B cell (primary cell): ENCODE results near the gene CTBP2. TPM values are rescaled to one million over a fixed set of nuclear protein-coding genes. Genes with fewer than 3 reads are reported as not detected.

Experiments
- ATAC-seq: fragments of 200-7000 bp; cut with Tn5 transposase; one replicate; pipeline ENCODE4 v1.10.0; 2021; ENCODE audit warnings: low read depth, mild to moderate bottlenecking, moderate number of reproducible peaks, moderate library complexity
- CTCF ChIA-PET: fragments of 350-600 bp; sonication (Branson Sonifier 250); formaldehyde crosslinking; loops from one replicate; lab custom pipeline; 2021; ENCODE audit warnings: antibody characterized with exemption, inconsistent platforms; lab: Charles Lee
- POLR2A ChIA-PET: fragments of 350-600 bp; sonication (Branson Sonifier 250); formaldehyde crosslinking; loops from one replicate; lab custom pipeline; 2021; ENCODE audit warnings: antibody characterized with exemption; lab: Charles Lee
- DNase-seq: peaks from one replicate; pipeline ENCODE4 v3.0.0; 2013
- H2AFZ ChIP-seq: 2 replicates; pipeline ENCODE4 v1.6.1; 2012; ENCODE audit warnings: mild to moderate bottlenecking, low read depth, low read length; ENCODE audit not compliant: insufficient read depth, poor library complexity, severe bottlenecking
- H3K27ac ChIP-seq, 2 donors: 1 replicate in 1 of 2; 2 replicates in 1 of 2; pipeline ENCODE4 v1.5.1; 2012 to 2013; ENCODE audit warnings: low read length in 2 of 2, mild to moderate bottlenecking in 2 of 2, moderate library complexity in 1 of 2
- H3K27me3 ChIP-seq, 4 experiments: fragments of 200-600 bp in 1 of 4; sonication (generic) in 1 of 4; replicated peaks in 1 of 4; 1 replicate in 2 of 4; 2 replicates in 2 of 4; pipeline versions ENCODE4 v1.6.1 to v1.7.0; 2013 to 2016; ENCODE audit warnings: low read length in 3 of 4, mild to moderate bottlenecking in 2 of 4, mixed read lengths in 1 of 4, moderate library complexity in 1 of 4; ENCODE audit not compliant: insufficient read depth in 4 of 4, control insufficient read depth in 3 of 4; ENCODE audit errors: control extremely low read depth in 1 of 4
- H3K36me3 ChIP-seq, 2 experiments: replicated peaks in 1 of 2; 1 replicate in 1 of 2; 2 replicates in 1 of 2; pipeline versions ENCODE4 v1.6.1 to v1.7.1; 2013; ENCODE audit warnings: low read length in 1 of 2; ENCODE audit not compliant: insufficient read depth in 2 of 2, control insufficient read depth in 1 of 2; ENCODE audit errors: control extremely low read depth in 1 of 2, extremely low read depth in 1 of 2
- H3K4me1 ChIP-seq, 2 donors: fragments of 200-600 bp in 1 of 2; sonication (generic) in 1 of 2; 1 replicate in 1 of 2; 2 replicates in 1 of 2; pipeline versions ENCODE4 v1.5.1 to v1.6.1; 2013 to 2017; ENCODE audit warnings: low read length in 2 of 2; ENCODE audit not compliant: control insufficient read depth in 2 of 2, insufficient read depth in 2 of 2
- H3K4me2 ChIP-seq: replicated peaks from 2 replicates; pipeline ENCODE3; 2012; ENCODE audit warnings: mild to moderate bottlenecking, low read depth, low read length; ENCODE audit not compliant: poor library complexity, severe bottlenecking
- H3K4me3 ChIP-seq, 5 experiments: fragments of 200-600 bp in 1 of 5; sonication (generic) in 1 of 5; 1 replicate in 3 of 5; 2 replicates in 2 of 5; pipeline versions ENCODE4 v1.5.1 to v1.7.0; 2011 to 2016; ENCODE audit warnings: low read length in 4 of 5, mild to moderate bottlenecking in 4 of 5, low read depth in 2 of 5, control low read depth in 1 of 5, moderate library complexity in 1 of 5; ENCODE audit not compliant: insufficient read depth in 1 of 5; ENCODE audit errors: control extremely low read depth in 1 of 5, extremely low read depth in 1 of 5
- H3K79me2 ChIP-seq: fragments of 200-600 bp; sonication (generic); one replicate; pipeline ENCODE4 v1.6.0; 2016; ENCODE audit warnings: low read length; ENCODE audit not compliant: control insufficient read depth, insufficient read depth
- H3K9ac ChIP-seq: fragments of 200-600 bp; sonication (generic); 2 replicates; pipeline ENCODE4 v1.6.1; 2017; ENCODE audit warnings: mild to moderate bottlenecking, low read length, moderate library complexity
- H3K9me3 ChIP-seq, 3 donors: one replicate each; pipeline versions ENCODE4 v1.6.1 to v1.7.1; 2013; ENCODE audit warnings: low read length in 2 of 3; ENCODE audit not compliant: control insufficient read depth in 2 of 3, insufficient read depth in 1 of 3; ENCODE audit errors: control extremely low read depth in 1 of 3
- H4K20me1 ChIP-seq: 2 replicates; pipeline ENCODE4 v1.6.0; 2012; ENCODE audit warnings: mild to moderate bottlenecking, low read length; ENCODE audit not compliant: insufficient read depth, control insufficient read depth, poor library complexity, severe bottlenecking
- H3K27ac Mint-ChIP-seq: one replicate; pipeline ENCODE4 v1.8.0; 2021; ENCODE audit warnings: mixed read lengths
- H3K27me3 Mint-ChIP-seq: one replicate; pipeline ENCODE4 v1.8.0; 2021; ENCODE audit warnings: mixed read lengths
- H3K4me1 Mint-ChIP-seq: one replicate; pipeline ENCODE4 v1.8.0; 2021; ENCODE audit warnings: mixed read lengths
- H3K4me3 Mint-ChIP-seq: one replicate; pipeline ENCODE4 v1.8.0; 2021; ENCODE audit warnings: mixed read lengths
- H3K9me3 Mint-ChIP-seq: one replicate; pipeline ENCODE4 v1.8.0; 2022; ENCODE audit warnings: mixed read lengths; ENCODE audit not compliant: insufficient read depth
- EZH2 ChIP-seq: IDR thresholded peaks from 2 replicates; pipeline ENCODE4 v1.6.1; 2012; ENCODE audit warnings: borderline replicate concordance, low read depth, mild to moderate bottlenecking, moderate library complexity, low read length; ENCODE audit not compliant: insufficient read depth, poor library complexity, severe bottlenecking
- WGBS: methylation state at CpG from one replicate; pipeline ENCODE4 v1.1.5; 2013; ENCODE audit warnings: missing lambda C conversion rate; ENCODE audit not compliant: insufficient coverage; 5-methylcytosine and 5-hydroxymethylcytosine counted together
- intact Hi-C: fragments of 100-400 bp; cut with micrococcal nuclease; formaldehyde crosslinking; loops from one replicate; pipeline ENCODE4 v1.10.0; 2022
- polyA plus RNA-seq: library from polyadenylated mRNA; depleted of rRNA; stranded (reverse); fragments of >200 nt; gene quantifications from 2 replicates; pipeline ENCODE4 v1.2.3, GENCODE V29; 2012
- total RNA-seq, 2 donors: library from RNA; stranded (reverse); fragments of 120-200 nt in 1 of 2; gene quantifications; 1 replicate in 1 of 2; 2 replicates in 1 of 2; pipeline versions ENCODE4 v1.2.3 to v1.2.4, GENCODE V29; 2013 to 2022
- TF ChIP-seq, protein P1 (sequence below): fragments of 200-600 bp; IDR thresholded peaks from one replicate; pipeline ENCODE4 v1.8.0; 2022; ENCODE audit warnings: antibody characterized with exemption, mild to moderate bottlenecking

CTBP2 gene
- total and polyA plus RNA-seq, 2 donors (not counting 1 experiment from before 2014, with no cell fraction given): 0.39 to 0.85 TPM

DNA sequence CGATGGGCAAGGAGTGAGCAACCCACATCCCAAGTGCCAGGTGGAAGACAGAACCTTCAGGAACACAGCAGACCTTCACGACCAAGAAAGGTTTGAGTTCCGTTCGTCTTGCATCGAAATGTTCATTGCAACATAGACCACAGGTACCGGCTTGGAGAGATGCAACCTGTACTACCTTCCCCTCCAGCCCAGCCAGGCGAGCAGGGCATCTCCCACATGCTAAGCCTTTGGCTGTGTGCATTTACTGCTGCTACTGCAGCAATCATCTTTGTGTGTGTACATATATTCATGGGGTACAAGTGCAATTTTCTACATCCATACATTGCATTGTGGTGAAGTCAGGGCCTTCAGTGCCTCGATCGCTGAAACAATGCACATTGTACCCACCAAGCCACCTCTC, 58.8 kb downstream of the CTBP2 start:
- no peak overlapping the region for H3K9ac ChIP-seq
- Mint-ChIP-seq H3K27ac (no peak overlapping the region), H3K4me3 (no peak overlapping the region), H3K4me1 (no peaks in the 10 kb centered on the region), H3K9me3 (no peaks in the 10 kb centered on the region), H3K27me3 (peaks cover 23% of the 10 kb centered on the region)
- no peaks in the 10 kb centered on the region for H3K36me3 ChIP-seq
- intact Hi-C loops: no loop called here
- H3K27me3 ChIP-seq: peaks cover 0 to 4% (median 0%) of the 10 kb centered on the region in 4 experiments
- no peaks in the 10 kb centered on the region for H3K9me3 ChIP-seq
- H3K4me3 ChIP-seq: no peak overlapping the region
- no peaks in the 10 kb centered on the region for H3K4me1 ChIP-seq
- 93% methylated on average over 3 of the region's 9 CpGs for WGBS
- DNase-seq (no peak), ATAC-seq (no peak)
- TF ChIP-seq, protein P1, sequence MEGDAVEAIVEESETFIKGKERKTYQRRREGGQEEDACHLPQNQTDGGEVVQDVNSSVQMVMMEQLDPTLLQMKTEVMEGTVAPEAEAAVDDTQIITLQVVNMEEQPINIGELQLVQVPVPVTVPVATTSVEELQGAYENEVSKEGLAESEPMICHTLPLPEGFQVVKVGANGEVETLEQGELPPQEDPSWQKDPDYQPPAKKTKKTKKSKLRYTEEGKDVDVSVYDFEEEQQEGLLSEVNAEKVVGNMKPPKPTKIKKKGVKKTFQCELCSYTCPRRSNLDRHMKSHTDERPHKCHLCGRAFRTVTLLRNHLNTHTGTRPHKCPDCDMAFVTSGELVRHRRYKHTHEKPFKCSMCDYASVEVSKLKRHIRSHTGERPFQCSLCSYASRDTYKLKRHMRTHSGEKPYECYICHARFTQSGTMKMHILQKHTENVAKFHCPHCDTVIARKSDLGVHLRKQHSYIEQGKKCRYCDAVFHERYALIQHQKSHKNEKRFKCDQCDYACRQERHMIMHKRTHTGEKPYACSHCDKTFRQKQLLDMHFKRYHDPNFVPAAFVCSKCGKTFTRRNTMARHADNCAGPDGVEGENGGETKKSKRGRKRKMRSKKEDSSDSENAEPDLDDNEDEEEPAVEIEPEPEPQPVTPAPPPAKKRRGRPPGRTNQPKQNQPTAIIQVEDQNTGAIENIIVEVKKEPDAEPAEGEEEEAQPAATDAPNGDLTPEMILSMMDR: no peak
- no peak for TF ChIP-seq EZH2
- CTCF ChIA-PET: no interaction called here
- peaks cover 2% of the 10 kb centered on the region for H3K79me2 ChIP-seq
- no peak overlapping the region for H3K27ac ChIP-seq
- POLR2A ChIA-PET: no interaction called here
- no peaks in the 10 kb centered on the region for H4K20me1 ChIP-seq
- H3K4me2 ChIP-seq: no peak overlapping the region
- H2AFZ ChIP-seq: no peak overlapping the region

DNA sequence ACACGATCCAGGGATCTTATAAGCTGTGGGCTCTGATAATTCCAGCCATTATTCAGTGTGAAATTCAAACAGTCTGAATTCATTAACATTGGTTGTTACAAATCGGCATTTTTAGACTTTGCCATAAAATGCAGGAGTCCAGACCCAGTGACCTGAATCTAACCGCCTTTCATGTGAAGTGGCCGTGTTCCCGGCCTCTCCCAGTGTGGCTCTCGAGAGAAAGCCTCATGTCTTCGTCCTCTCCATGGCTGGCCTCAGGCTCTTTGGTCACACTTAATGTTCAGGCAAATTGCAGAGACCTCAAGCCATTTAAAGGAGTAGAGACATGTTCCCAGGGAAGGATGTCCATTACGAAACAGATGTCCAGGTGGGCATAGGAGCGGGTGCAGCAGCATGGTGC, 59.3 kb downstream of the CTBP2 start:
- H3K4me2 ChIP-seq: no peak overlapping the region
- Mint-ChIP-seq H3K4me1 (no peaks in the 10 kb centered on the region), H3K27me3 (peaks cover 25% of the 10 kb centered on the region), H3K9me3 (no peaks in the 10 kb centered on the region), H3K27ac (no peak overlapping the region), H3K4me3 (no peak overlapping the region)
- peaks cover 2% of the 10 kb centered on the region for H3K79me2 ChIP-seq
- no peak overlapping the region for H3K9ac ChIP-seq
- no peaks in the 10 kb centered on the region for H4K20me1 ChIP-seq
- H3K36me3 ChIP-seq: no peaks in the 10 kb centered on the region
- CTCF ChIA-PET: no interaction called here
- H3K27ac ChIP-seq: no peak overlapping the region
- H3K4me1 ChIP-seq: no peaks in the 10 kb centered on the region
- H2AFZ ChIP-seq: no peak overlapping the region
- H3K9me3 ChIP-seq: no peaks in the 10 kb centered on the region
- H3K4me3 ChIP-seq: no peak overlapping the region
- 97% methylated on average over 9 of the region's 9 CpGs for WGBS
- ATAC-seq: no peak
- H3K27me3 ChIP-seq: peaks cover 0 to 4% (median 0%) of the 10 kb centered on the region in 4 experiments
- intact Hi-C loops: no loop called here
- no peak for TF ChIP-seq EZH2
- TF ChIP-seq, protein P1: no peak
- POLR2A ChIA-PET: no interaction called here
- DNase-seq: no peak
